Nephron progenitor cell (in vitro differentiated cells): Measurements from ENCODE around the gene MYRF.
A peak's percentile ranks its signal among the peaks of the same experiment; 100 is the strongest.

Experiments used
- DNase-seq: peaks from one replicate; pipeline ENCODE4 v3.0.0; 2021
- H3K27ac Mint-ChIP-seq: 2 replicates; pipeline ENCODE4 v1.8.0; 2021; ENCODE audit warnings: mild to moderate bottlenecking, moderate library complexity, mixed read lengths
- H3K27me3 Mint-ChIP-seq: 2 replicates; pipeline ENCODE4 v1.8.0; 2021; ENCODE audit warnings: mild to moderate bottlenecking, low read depth, mixed read lengths; ENCODE audit not compliant: poor library complexity
- H3K36me3 Mint-ChIP-seq: 2 replicates; pipeline ENCODE4 v1.8.0; 2021; ENCODE audit warnings: low read depth, mixed read lengths
- H3K4me1 Mint-ChIP-seq: 2 replicates; pipeline ENCODE4 v1.8.0; 2021; ENCODE audit warnings: mixed read lengths
- H3K4me3 Mint-ChIP-seq: 2 replicates; pipeline ENCODE4 v1.8.0; 2021; ENCODE audit warnings: mild to moderate bottlenecking, moderate library complexity, mixed read lengths
- H3K9me3 Mint-ChIP-seq: 2 replicates; pipeline ENCODE4 v1.8.0; 2021; ENCODE audit warnings: mild to moderate bottlenecking, moderate library complexity, mixed read lengths
- CTCF ChIP-seq: fragments of 200-600 bp; sonication (generic); IDR thresholded peaks from 2 replicates; pipeline ENCODE4 v1.5.0; 2021; ENCODE audit warnings: antibody characterized with exemption

Gene MYRF

GRCh38 chr11:61794579-61794978 is 42.1 kb downstream of the MYRF start:
- DNase-seq, result no peak
- Mint-ChIP-seq H3K36me3 (peaks cover 35% of the 10 kb centered on the region), H3K4me3 (peak overlapping the region; percentile 96)

GRCh38 chr11:61795459-61795858 is 43.0 kb downstream of the MYRF start:
- no peaks in the 10 kb centered on the region for H3K9me3 Mint-ChIP-seq
- peak overlapping the region; percentile 28 for H3K4me3 Mint-ChIP-seq
- H3K27me3 Mint-ChIP-seq, result no peaks in the 10 kb centered on the region
- TF ChIP-seq CTCF, result no peak
- H3K36me3 Mint-ChIP-seq, result peaks cover 34% of the 10 kb centered on the region
- H3K4me1 Mint-ChIP-seq, result peaks cover 51% of the 10 kb centered on the region
- DNase-seq, result no peak
- H3K27ac Mint-ChIP-seq, result peak overlapping the region; percentile 61

More at GRCh38 chr11:61794579-61794978, 42.1 kb downstream of the MYRF start:
- no peaks in the 10 kb centered on the region for H3K27me3 Mint-ChIP-seq
- H3K9me3 Mint-ChIP-seq, result no peaks in the 10 kb centered on the region
- peak overlapping the region; percentile 71 for H3K27ac Mint-ChIP-seq
- H3K4me1 Mint-ChIP-seq, result peaks cover 53% of the 10 kb centered on the region
- no peak for TF ChIP-seq CTCF

- DNase-seq, result no peak
- H3K27ac Mint-ChIP-seq, result peak overlapping the region; percentile 92
- TF ChIP-seq CTCF, result no peak
- no peaks in the 10 kb centered on the region for H3K27me3 Mint-ChIP-seq
- peaks cover 52% of the 10 kb centered on the region for H3K4me1 Mint-ChIP-seq
- H3K36me3 Mint-ChIP-seq, result peaks cover 35% of the 10 kb centered on the region
- H3K9me3 Mint-ChIP-seq, result no peaks in the 10 kb centered on the region
- no peak overlapping the region for H3K4me3 Mint-ChIP-seq
Observed at GRCh38 chr11:61795876-61796526, 43.6 kb downstream of the MYRF start.

GRCh38 chr11:61797263-61797944 is 45.0 kb downstream of the MYRF start:
- peaks cover 50% of the 10 kb centered on the region for H3K4me1 Mint-ChIP-seq
- no peak overlapping the region for H3K4me3 Mint-ChIP-seq
- H3K36me3 Mint-ChIP-seq, result peaks cover 46% of the 10 kb centered on the region
- TF ChIP-seq CTCF, result peak; percentile 80
- H3K27ac Mint-ChIP-seq, result peak overlapping the region; percentile 62
- no peaks in the 10 kb centered on the region for H3K9me3 Mint-ChIP-seq
- no peaks in the 10 kb centered on the region for H3K27me3 Mint-ChIP-seq
- peak; percentile 71 for DNase-seq

- DNase-seq, result no peak
- Mint-ChIP-seq H3K4me1 (peaks cover 35% of the 10 kb centered on the region), H3K4me3 (no peak overlapping the region), H3K27ac (peak overlapping the region; percentile 99), H3K9me3 (no peaks in the 10 kb centered on the region), H3K36me3 (peaks cover 69% of the 10 kb centered on the region), H3K27me3 (no peaks in the 10 kb centered on the region)
- TF ChIP-seq CTCF, result no peak
Observed at GRCh38 chr11:61799665-61800284, 47.3 kb downstream of the MYRF start.
